K562 (cell line): Measurements from ENCODE around the gene KRT28. TPM values are rescaled to one million over a fixed set of nuclear protein-coding genes. Genes with fewer than 3 reads are reported as not detected.
"Not testable (repeated sequence)": the region's sequence is repeated elsewhere in the genome, so short reads cannot be mapped to it uniquely, and the experiment has no call there.

Source experiments
- ATAC-seq: fragments of 200-7000 bp; cut with Tn5 transposase; 3 replicates; pipeline ENCODE4 v1.9.1; 2020; ENCODE audit warnings: moderate library complexity
- BruUV-seq: library from RNA; stranded (reverse); fragments of 400-500 nt; replicated peaks from 2 replicates; lab custom pipeline; 2021; lab: Mats Ljungman, UMichigan
- CTCF ChIA-PET: fragments of 300-600 bp; formaldehyde crosslinking; extraction: SDS; loops from one replicate; lab custom pipeline; 2021; ENCODE audit warnings: low intra/inter-chr PET ratio; lab: Yijun Ruan, JAX
- POLR2A ChIA-PET: fragments of 300-600, 350-650 bp; sonication (Branson Sonifier 250); formaldehyde crosslinking; extraction: SDS; loops from one replicate; lab custom pipeline; 2021; ENCODE audit warnings: antibody characterized with exemption, inconsistent platforms; lab: Yijun Ruan, JAX
- DNase-seq, 4 experiments: peaks; one replicate each; pipeline versions ENCODE4 v3.0.0 to v3.0.0-alpha.2; 2011 to 2018; ENCODE audit warnings: low spot score in 3 of 4, mixed read lengths in 3 of 4; ENCODE audit errors: extremely low read depth in 1 of 4
- FAIRE-seq: peaks from 2 replicates; lab custom pipeline; 2011; peaks lifted over from hg19 to GRCh38; lab: Jason Lieb, UNC
- H2AFZ ChIP-seq: 2 replicates; pipeline ENCODE4 v1.6.0; 2011; ENCODE audit warnings: low read depth, low read length, control low read depth, inconsistent platforms
- H3K27ac ChIP-seq: fragments of 200-600 bp; 3 replicates; pipeline ENCODE4 v1.8.0; 2011; ENCODE audit warnings: low read depth, mild to moderate bottlenecking, control low read depth, inconsistent platforms, low read length, moderate library complexity, mixed read lengths; ENCODE audit errors: extremely low read depth
- H3K27me3 ChIP-seq, 2 experiments: fragments of 300-600 bp in 1 of 2; 2 replicates in 1 of 2; 3 replicates in 1 of 2; pipeline versions ENCODE4 v1.6.0 to v1.8.0; 2011; ENCODE audit warnings: inconsistent platforms in 2 of 2, low read length in 2 of 2, mild to moderate bottlenecking in 1 of 2, mixed read lengths in 1 of 2, moderate library complexity in 1 of 2; ENCODE audit not compliant: control insufficient read depth in 2 of 2, insufficient read depth in 2 of 2
- H3K36me3 ChIP-seq: fragments of 300-600 bp; 3 replicates; pipeline ENCODE4 v1.8.0; 2011; ENCODE audit warnings: mild to moderate bottlenecking, low read length, inconsistent platforms; ENCODE audit not compliant: control insufficient read depth, insufficient read depth
- H3K4me1 ChIP-seq, 2 experiments: fragments of 200-600 bp in 1 of 2; replicated peaks in 1 of 2; 2 replicates in 1 of 2; 3 replicates in 1 of 2; pipeline versions ENCODE4 v1.5.1 to v1.8.0; 2011; ENCODE audit warnings: inconsistent platforms in 2 of 2, low read length in 2 of 2, mild to moderate bottlenecking in 1 of 2, mixed read lengths in 1 of 2, moderate library complexity in 1 of 2; ENCODE audit not compliant: control insufficient read depth in 2 of 2, insufficient read depth in 2 of 2
- H3K4me2 ChIP-seq: 2 replicates; pipeline ENCODE4 v1.6.1; 2011; ENCODE audit warnings: low read length, control low read depth, inconsistent platforms, mixed read lengths; ENCODE audit not compliant: insufficient read depth
- H3K4me3 ChIP-seq: fragments of 200-600 bp; sonication (generic), shearing (Covaris generic); 2 replicates; pipeline ENCODE4 v1.5.1; 2016; ENCODE audit warnings: control low read depth, inconsistent platforms
- H3K79me2 ChIP-seq: fragments of 200-600 bp; 3 replicates; pipeline ENCODE4 v1.8.0; 2011; ENCODE audit warnings: low read length, inconsistent platforms; ENCODE audit not compliant: control insufficient read depth, insufficient read depth
- H3K9ac ChIP-seq, 2 experiments: 2 replicates each; pipeline versions ENCODE4 v1.6.0 to v1.6.1; 2011; ENCODE audit warnings: low read depth in 2 of 2, low read length in 2 of 2, control low read depth in 1 of 2, inconsistent platforms in 1 of 2, mild to moderate bottlenecking in 1 of 2, mixed read lengths in 1 of 2; ENCODE audit not compliant: insufficient read depth in 1 of 2
- H3K9me1 ChIP-seq: one replicate; pipeline ENCODE4 v1.6.0; 2011; ENCODE audit warnings: inconsistent platforms, mild to moderate bottlenecking, low read length, moderate library complexity; ENCODE audit not compliant: control insufficient read depth, insufficient read depth
- H3K9me3 ChIP-seq: replicated peaks from 2 replicates; pipeline ENCODE4 v1.5.1; 2011; ENCODE audit warnings: low read depth, low read length, inconsistent platforms; ENCODE audit not compliant: control insufficient read depth, insufficient read depth
- H4K20me1 ChIP-seq: replicated peaks from 2 replicates; pipeline ENCODE4 v1.6.1; 2011; ENCODE audit warnings: low read length, inconsistent platforms, mixed read lengths; ENCODE audit not compliant: control insufficient read depth, insufficient read depth
- BCOR ChIP-seq: fragments of 450-650 bp; IDR thresholded peaks from 2 replicates; pipeline ENCODE4 v1.6.1; 2016
- DACH1 ChIP-seq: fragments of 450-650 bp; IDR thresholded peaks from 2 replicates; pipeline ENCODE4 v1.6.1; 2018; ENCODE audit not compliant: partially characterized antibody
- FOSL1 ChIP-seq: fragments of 200-800 bp; sonication (Bioruptor generic); conservative IDR thresholded peaks from 2 replicates; pipeline ENCODE4 v1.6.1; 2016; ENCODE audit warnings: missing genetic modification characterization, missing compliant biosample characterization
- KDM1A ChIP-seq, 2 experiments: fragments of 450-650 bp; IDR thresholded peaks; 2 replicates each; pipeline ENCODE4 v1.6.1; 2016; ENCODE audit warnings: mild to moderate bottlenecking in 2 of 2
- RBM25 ChIP-seq: fragments of 200-400 bp; formaldehyde crosslinking; IDR thresholded peaks from 2 replicates; pipeline ENCODE4 v1.6.1; 2018; ENCODE audit warnings: low read length, low read depth, moderate library complexity; ENCODE audit not compliant: severe bottlenecking
- ZBTB2 ChIP-seq: fragments of 450-650 bp; IDR thresholded peaks from 2 replicates; pipeline ENCODE4 v1.6.1; 2016; ENCODE audit warnings: antibody characterized with exemption
- ZNF146 ChIP-seq: IDR thresholded peaks from one replicate; pipeline ENCODE4 v1.6.1; 2018; ENCODE audit warnings: missing compliant biosample characterization; ENCODE audit not compliant: unreplicated experiment
- WGBS: fragments of 100-300 bp; shearing (Covaris generic); methylation state at CpG from one replicate; pipeline ENCODE4 v1.1.6; 2016; ENCODE audit warnings: low coverage, mixed read lengths; ENCODE audit not compliant: insufficient coverage; ENCODE audit errors: missing lambda C conversion rate; 5-methylcytosine and 5-hydroxymethylcytosine counted together
- in situ Hi-C: fragments of 300-500 bp; cut with MboI; formaldehyde crosslinking; loops from 4 replicates; pipeline ENCODE4 v1.15.0; 2018; ENCODE audit warnings: inconsistent platforms, mixed read lengths
- intact Hi-C: fragments of 100-400 bp; cut with micrococcal nuclease; formaldehyde crosslinking; loops from 2 replicates; pipeline ENCODE4 v1.14.2; 2022
- polyA plus RNA-seq, 8 experiments: library from polyadenylated mRNA; depleted of rRNA in 4 of 8; stranded (reverse) in 5 of 8; unstranded in 3 of 8; fragments of >200 nt; fragmentation: Nextera tagmentation in 2 of 8; fragmentation: Illumina TruSeq in 1 of 8; extraction: Ambion mirVana in 2 of 8; extraction: Trizol in 1 of 8; gene quantifications; 2 replicates each; pipeline versions ENCODE4 v1.2.1 to v1.2.3, GENCODE V29; 2011 to 2014; ENCODE audit warnings: inconsistent platforms in 1 of 8, missing spikeins in 1 of 8
- total RNA-seq, 7 experiments: library from RNA; depleted of rRNA in 6 of 7; stranded (reverse); fragments of >200 nt in 6 of 7; fragmentation: Illumina TruSeq in 2 of 7; extraction: Trizol in 2 of 7; gene quantifications; 2 replicates each; pipeline versions ENCODE4 v1.2.1 to v1.2.3, GENCODE V29; 2011 to 2021; ENCODE audit warnings: low replicate concordance in 1 of 7

KRT28 gene
- total and polyA plus RNA-seq, 9 of the 15 experiments (the other 6 are each of a cell fraction or from before 2014, with no cell fraction given): not detected

GRCh38 chr17:40815381-40815780 is 15.6 kb upstream of the KRT28 start:
- no peaks in the 10 kb centered on the region for H3K27me3 ChIP-seq
- BruUV-seq: no TSS peak
- DNase-seq (no peak), ATAC-seq (no peak), FAIRE-seq (no peak)
- H3K27ac ChIP-seq: no peak overlapping the region
- H3K79me2 ChIP-seq: peaks cover 34% of the 10 kb centered on the region
- peaks cover 5% of the 10 kb centered on the region for H3K9me1 ChIP-seq
- in situ Hi-C loops (no loop called here), intact Hi-C loops (loop anchor here (5.0 kb wide), 1 partner anchor 852 kb away; no protein-coding TSS in a partner anchor)
- TF ChIP-seq DACH1 (peak; percentile 95), ZBTB2 (peak; percentile 59; the same call in 1 of the 2 replicates), FOSL1 (tag) (no peak)
- no peak overlapping the region for H3K4me2 ChIP-seq
- POLR2A ChIA-PET: no interaction called here
- no peak overlapping the region for H3K9ac ChIP-seq
- H3K36me3 ChIP-seq: peaks cover 24% of the 10 kb centered on the region
- CTCF ChIA-PET: no interaction called here
- H3K4me1 ChIP-seq: peaks cover 0 to 13% of the 10 kb centered on the region in 2 experiments; a peak in 3 of 5 replicates
- H4K20me1 ChIP-seq: no peaks in the 10 kb centered on the region
- no peaks in the 10 kb centered on the region for H3K9me3 ChIP-seq
- H3K4me3 ChIP-seq: no peak overlapping the region
- H2AFZ ChIP-seq: no peak overlapping the region
- WGBS: 78% methylated on average over 1 of the region's 1 CpG

GRCh38 chr17:40814657-40815056 is 14.9 kb upstream of the KRT28 start:
- CTCF ChIA-PET: interaction anchor here (0.6 kb wide), 1 partner anchor 1123 kb away, joined by 5 read pairs; no protein-coding TSS in a partner anchor
- intact Hi-C loops: loop anchor here (5.0 kb wide), 1 partner anchor 853 kb away; no protein-coding TSS in a partner anchor

More at GRCh38 chr17:40814657-40815056, 14.9 kb upstream of the KRT28 start:
- H3K4me3 ChIP-seq, H3K4me2 ChIP-seq, H4K20me1 ChIP-seq, H3K9me1 ChIP-seq, FAIRE-seq, BruUV-seq, in situ Hi-C loops, POLR2A ChIA-PET, H3K9me3 ChIP-seq, H3K27ac ChIP-seq, H2AFZ ChIP-seq, H3K9ac ChIP-seq, ATAC-seq, DNase-seq, H3K27me3 ChIP-seq: not testable (repeated sequence)
- H3K36me3 ChIP-seq: peaks cover 18% of the 10 kb centered on the region
- peak; percentile 96 for TF ChIP-seq ZNF146 (CRISPR knock-in tag)
- peak in 1 of 2 experiments; percentile 64; a peak in 1 of 4 replicates for TF ChIP-seq KDM1A (IDR thresholded peaks at IDR 0.05)
- peak; percentile 13 for TF ChIP-seq RBM25
- peak; percentile 77 for TF ChIP-seq BCOR
- 39% methylated on average over 3 of the region's 3 CpGs for WGBS
- peaks cover 0 to 10% of the 10 kb centered on the region in 2 experiments; a peak in 3 of 5 replicates for H3K4me1 ChIP-seq
- peaks cover 27% of the 10 kb centered on the region for H3K79me2 ChIP-seq
